Rectal smooth muscle tissue (tissue), 1 donor: ENCODE measurements around the gene ZNF827.

Experiments
- H3K27ac ChIP-seq: one replicate; pipeline ENCODE4 v1.7.0; 2013; ENCODE audit warnings: low read depth, low read length, inconsistent platforms
- H3K27me3 ChIP-seq: one replicate; pipeline ENCODE4 v1.7.0; 2013; ENCODE audit warnings: low read length; ENCODE audit not compliant: control insufficient read depth, insufficient read depth
- H3K36me3 ChIP-seq: one replicate; pipeline ENCODE4 v1.7.0; 2013; ENCODE audit warnings: low read length; ENCODE audit not compliant: control insufficient read depth, insufficient read depth
- H3K4me1 ChIP-seq: one replicate; pipeline ENCODE4 v1.7.0; 2013; ENCODE audit warnings: low read length; ENCODE audit not compliant: control insufficient read depth, insufficient read depth
- H3K4me3 ChIP-seq: one replicate; pipeline ENCODE4 v1.7.0; 2013; ENCODE audit warnings: low read length
- H3K9ac ChIP-seq: one replicate; pipeline ENCODE4 v1.7.0; 2013; ENCODE audit warnings: low read length

The ZNF827 gene

DNA sequence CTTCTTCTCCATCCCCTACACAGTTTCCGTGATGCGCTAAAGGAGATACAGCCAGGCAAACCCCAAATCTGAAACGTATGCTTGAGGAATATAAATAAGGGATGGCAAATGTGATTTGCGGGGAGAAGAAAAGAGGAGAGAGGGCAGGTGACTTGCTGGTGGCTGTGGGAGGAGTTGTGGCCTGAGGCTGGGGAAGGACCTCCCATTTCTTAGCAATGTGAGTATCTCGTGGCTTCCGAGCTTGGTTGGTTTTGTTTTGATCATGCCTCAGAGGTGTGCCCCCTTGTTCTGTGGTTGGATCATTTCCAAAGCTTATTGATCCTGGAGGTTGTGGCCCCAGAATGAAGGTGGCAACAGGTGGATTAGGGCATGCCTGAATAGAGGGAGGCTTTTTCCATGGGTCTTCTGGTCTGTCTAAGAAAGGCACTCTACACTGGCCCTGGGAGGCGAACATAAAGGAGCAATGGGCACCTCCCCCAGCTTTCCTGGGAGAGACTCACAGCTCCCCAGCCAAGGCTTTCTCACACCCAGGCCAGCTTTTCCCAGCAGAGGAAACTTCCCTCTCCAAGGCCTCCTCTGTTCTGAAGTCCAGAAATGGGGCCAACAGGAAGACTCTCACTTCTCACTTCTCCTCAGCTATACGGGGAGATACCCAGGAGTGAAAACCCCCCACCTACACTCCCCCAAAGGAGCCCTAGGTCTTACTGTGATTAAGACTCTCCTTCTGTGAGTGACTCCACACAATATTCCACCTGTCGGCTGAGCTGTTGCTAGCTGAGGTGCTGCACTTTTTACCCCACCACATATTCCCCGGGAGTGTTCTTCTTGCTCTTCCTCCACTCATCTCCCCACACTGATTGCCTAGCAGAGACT lies 218.6 kb downstream of the ZNF827 start:
- no peak overlapping the region for H3K27ac ChIP-seq
- H3K36me3 ChIP-seq: no peaks in the 10 kb centered on the region
- no peaks in the 10 kb centered on the region for H3K27me3 ChIP-seq
- no peak overlapping the region for H3K9ac ChIP-seq
- H3K4me3 ChIP-seq: no peak overlapping the region
- H3K4me1 ChIP-seq: no peaks in the 10 kb centered on the region

DNA sequence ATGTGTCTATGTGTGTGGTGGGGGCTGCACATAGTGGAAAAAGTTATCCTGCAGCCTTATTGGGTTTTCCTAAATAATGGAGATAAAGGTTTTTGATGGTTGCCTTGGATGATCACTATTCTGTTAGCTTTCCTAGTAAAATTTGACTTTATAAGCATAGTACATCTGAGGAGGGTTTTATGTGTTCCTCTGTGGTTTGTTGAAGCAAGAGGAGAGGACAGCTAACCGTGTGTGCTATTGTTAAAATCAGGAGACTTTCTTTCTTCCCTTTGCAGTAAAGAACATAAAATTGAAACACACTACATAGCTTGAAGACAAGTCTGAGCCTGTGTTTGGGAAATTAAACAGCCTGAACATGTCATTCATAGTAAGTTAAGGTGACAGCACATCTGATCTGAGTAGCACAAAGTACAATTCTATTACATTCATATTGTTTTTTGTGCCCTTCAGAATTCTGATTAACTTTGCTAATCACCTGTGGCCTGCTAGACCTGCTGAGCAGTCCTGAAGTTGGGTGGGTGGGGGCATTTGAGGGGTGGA lies 221.9 kb downstream of the ZNF827 start:
- H3K27me3 ChIP-seq: no peaks in the 10 kb centered on the region
- H3K4me3 ChIP-seq: no peak overlapping the region

DNA sequence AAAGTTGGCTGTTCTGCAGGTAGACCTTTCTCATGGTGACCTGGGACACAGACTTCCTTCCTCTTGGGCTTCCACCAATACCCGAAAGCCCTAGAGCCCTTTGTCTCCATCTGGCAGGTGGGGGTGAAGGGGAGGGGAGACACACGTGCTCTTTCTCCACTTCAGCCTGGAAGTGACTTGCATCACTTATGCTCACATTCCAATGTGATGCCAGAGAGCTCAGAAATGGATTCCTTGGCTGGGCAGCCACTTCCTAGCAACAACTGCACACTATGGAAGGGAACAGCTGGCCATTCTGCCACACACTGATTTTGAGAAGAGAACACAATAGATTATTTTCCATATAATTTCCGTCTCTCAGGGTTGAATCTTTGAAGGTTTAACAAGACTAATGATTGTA lies 222.4 kb downstream of the ZNF827 start:
- H3K36me3 ChIP-seq: no peaks in the 10 kb centered on the region
- no peak overlapping the region for H3K9ac ChIP-seq
- H3K27me3 ChIP-seq: no peaks in the 10 kb centered on the region
- H3K4me1 ChIP-seq: no peaks in the 10 kb centered on the region
- H3K4me3 ChIP-seq: no peak overlapping the region
- no peak overlapping the region for H3K27ac ChIP-seq

More for the DNA sequence above, 221.9 kb downstream of the ZNF827 start:
- Histone ChIP-seq H3K9ac (no peak overlapping the region), H3K27ac (no peak overlapping the region), H3K4me1 (no peaks in the 10 kb centered on the region), H3K36me3 (no peaks in the 10 kb centered on the region)

DNA sequence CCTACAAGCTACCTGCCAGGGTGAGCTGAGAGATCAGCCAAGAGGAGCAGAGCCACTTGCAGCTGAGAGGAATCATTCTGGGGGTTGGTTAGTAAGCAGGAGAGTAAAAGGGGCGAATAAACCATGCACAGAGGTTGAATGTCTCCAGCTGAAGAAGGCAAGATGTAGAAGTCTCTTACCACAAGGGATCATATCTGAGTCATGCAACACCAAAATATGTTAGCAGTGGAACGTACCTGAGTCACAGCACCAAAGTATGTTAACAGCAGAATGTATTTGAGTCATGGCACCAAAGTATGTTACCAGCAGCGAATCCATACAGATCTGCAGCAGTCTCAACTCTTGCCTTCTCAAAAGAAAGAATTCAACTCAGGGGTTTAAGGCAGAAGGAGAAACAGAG lies 228.8 kb downstream of the ZNF827 start:
- Histone ChIP-seq H3K9ac (no peak overlapping the region), H3K4me1 (no peaks in the 10 kb centered on the region), H3K4me3 (no peak overlapping the region), H3K27ac (no peak overlapping the region), H3K36me3 (no peaks in the 10 kb centered on the region), H3K27me3 (no peaks in the 10 kb centered on the region)

DNA sequence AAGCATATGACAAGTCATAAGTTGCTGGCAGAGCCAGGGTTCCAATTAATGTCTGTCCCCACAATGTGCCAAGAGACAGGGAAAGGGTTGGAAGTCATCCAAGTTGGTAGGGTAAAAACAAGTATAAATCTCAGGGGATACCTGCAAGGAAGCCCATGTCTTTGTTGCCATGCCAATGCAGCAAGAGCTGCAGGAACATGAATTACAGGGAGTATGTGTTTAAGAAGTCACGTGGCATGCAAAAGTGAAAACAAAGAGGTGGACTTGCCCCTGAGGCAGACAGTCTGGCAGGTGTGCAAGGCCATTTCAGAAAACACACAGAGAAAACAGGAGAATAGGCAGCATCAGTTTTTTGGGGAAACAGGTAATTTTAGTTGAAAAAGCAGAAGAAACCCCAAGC lies 229.3 kb downstream of the ZNF827 start:
- Histone ChIP-seq H3K4me1 (no peaks in the 10 kb centered on the region), H3K27me3 (no peaks in the 10 kb centered on the region), H3K27ac (no peak overlapping the region), H3K9ac (no peak overlapping the region), H3K4me3 (no peak overlapping the region), H3K36me3 (no peaks in the 10 kb centered on the region)
